Measurements from ENCODE around the gene DDX1.

DNA sequence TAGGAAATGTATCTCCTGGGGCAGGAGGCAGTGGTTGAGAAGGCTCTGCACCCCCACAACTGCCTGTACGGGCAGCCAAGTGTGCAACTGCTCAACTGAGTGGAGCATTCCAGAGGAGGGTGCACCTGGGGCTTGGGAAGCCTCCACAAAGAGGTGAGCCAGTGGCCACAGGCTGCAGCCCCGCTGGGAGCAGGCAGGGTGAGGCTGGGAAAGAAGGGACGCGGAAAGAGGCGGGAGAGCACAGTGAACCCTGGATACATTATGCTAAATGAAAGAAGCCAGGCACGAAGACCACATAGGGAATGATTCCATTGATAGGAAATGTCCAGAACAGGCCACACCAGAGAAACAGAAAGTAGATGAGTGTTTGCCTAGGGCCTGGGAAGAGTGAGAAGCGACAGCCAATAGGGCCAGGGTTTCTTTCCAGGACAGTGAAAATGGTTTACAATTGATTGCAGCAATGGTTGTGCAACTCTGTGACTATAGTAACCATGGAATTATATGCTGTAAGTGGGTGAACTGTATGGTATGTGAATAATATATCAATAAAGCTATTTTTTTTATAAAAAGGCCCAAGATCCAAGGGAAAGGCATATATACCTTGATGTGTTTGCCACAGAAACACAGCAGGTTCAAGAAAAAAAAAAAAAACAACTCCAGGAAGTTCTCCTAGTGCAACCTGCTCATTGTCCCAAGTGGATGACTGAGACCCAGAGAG is 82.4 kb downstream of the DDX1 start:
- TF ChIP-seq, protein P1, sequence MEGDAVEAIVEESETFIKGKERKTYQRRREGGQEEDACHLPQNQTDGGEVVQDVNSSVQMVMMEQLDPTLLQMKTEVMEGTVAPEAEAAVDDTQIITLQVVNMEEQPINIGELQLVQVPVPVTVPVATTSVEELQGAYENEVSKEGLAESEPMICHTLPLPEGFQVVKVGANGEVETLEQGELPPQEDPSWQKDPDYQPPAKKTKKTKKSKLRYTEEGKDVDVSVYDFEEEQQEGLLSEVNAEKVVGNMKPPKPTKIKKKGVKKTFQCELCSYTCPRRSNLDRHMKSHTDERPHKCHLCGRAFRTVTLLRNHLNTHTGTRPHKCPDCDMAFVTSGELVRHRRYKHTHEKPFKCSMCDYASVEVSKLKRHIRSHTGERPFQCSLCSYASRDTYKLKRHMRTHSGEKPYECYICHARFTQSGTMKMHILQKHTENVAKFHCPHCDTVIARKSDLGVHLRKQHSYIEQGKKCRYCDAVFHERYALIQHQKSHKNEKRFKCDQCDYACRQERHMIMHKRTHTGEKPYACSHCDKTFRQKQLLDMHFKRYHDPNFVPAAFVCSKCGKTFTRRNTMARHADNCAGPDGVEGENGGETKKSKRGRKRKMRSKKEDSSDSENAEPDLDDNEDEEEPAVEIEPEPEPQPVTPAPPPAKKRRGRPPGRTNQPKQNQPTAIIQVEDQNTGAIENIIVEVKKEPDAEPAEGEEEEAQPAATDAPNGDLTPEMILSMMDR (IDR thresholded peaks at IDR 0.05; ENCODE audit: insufficient read depth, low read length), result no peak
- TF ChIP-seq POLR2AphosphoS5 (IDR thresholded peaks at IDR 0.05; ENCODE audit: low read depth), result no peak
- TF ChIP-seq, protein P2, sequence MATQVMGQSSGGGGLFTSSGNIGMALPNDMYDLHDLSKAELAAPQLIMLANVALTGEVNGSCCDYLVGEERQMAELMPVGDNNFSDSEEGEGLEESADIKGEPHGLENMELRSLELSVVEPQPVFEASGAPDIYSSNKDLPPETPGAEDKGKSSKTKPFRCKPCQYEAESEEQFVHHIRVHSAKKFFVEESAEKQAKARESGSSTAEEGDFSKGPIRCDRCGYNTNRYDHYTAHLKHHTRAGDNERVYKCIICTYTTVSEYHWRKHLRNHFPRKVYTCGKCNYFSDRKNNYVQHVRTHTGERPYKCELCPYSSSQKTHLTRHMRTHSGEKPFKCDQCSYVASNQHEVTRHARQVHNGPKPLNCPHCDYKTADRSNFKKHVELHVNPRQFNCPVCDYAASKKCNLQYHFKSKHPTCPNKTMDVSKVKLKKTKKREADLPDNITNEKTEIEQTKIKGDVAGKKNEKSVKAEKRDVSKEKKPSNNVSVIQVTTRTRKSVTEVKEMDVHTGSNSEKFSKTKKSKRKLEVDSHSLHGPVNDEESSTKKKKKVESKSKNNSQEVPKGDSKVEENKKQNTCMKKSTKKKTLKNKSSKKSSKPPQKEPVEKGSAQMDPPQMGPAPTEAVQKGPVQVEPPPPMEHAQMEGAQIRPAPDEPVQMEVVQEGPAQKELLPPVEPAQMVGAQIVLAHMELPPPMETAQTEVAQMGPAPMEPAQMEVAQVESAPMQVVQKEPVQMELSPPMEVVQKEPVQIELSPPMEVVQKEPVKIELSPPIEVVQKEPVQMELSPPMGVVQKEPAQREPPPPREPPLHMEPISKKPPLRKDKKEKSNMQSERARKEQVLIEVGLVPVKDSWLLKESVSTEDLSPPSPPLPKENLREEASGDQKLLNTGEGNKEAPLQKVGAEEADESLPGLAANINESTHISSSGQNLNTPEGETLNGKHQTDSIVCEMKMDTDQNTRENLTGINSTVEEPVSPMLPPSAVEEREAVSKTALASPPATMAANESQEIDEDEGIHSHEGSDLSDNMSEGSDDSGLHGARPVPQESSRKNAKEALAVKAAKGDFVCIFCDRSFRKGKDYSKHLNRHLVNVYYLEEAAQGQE (IDR thresholded peaks at IDR 0.05; ENCODE audit: insufficient replicate concordance, low read depth), result no peak
- no peak for TF ChIP-seq GABPA (IDR thresholded peaks at IDR 0.05; ENCODE audit: low read depth)
- no peak for TF ChIP-seq SPI1 (IDR thresholded peaks at IDR 0.05; ENCODE audit: borderline replicate concordance, low read depth)

Data from HL-60 (cell line).